Epithelial cell of prostate (primary cell): ENCODE results near the gene FRMD6.
"Not testable (repeated sequence)": the region's sequence is repeated elsewhere in the genome, so short reads cannot be mapped to it uniquely, and the experiment has no call there.

ENCODE experiments used
- DNase-seq: peaks from one replicate; pipeline ENCODE4 v3.0.0-alpha.2; 2011; ENCODE audit warnings: low read depth, low spot score
- H3K27ac ChIP-seq: fragments of 450-650 bp; 2 replicates; pipeline ENCODE4 v1.5.1; 2017; ENCODE audit warnings: mild to moderate bottlenecking

The FRMD6 gene

DNA sequence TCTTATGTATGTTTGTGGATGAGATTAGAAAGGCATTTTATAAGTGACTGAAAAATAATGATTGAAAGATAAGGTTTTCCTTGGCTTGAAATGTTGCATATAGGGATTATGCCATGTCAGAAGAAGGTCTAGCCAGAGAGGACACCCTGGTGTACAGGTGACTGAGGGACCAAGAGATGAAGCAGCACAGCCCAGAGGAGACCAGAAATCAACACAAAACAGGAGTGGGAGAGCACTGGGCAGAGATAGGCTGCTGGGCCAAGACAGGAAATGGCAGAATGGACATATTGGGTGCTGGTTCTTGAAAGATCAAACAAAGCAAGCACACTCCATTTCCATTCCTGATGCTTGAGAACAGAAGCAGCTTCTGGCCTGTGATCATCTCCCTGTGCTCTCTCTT lies 24.4 kb upstream of the FRMD6 start:
- no peak overlapping the region for H3K27ac ChIP-seq
- no peak for DNase-seq

- DNase-seq: no peak
- no peak overlapping the region for H3K27ac ChIP-seq
These were observed 23.5 kb upstream of the FRMD6 start for GRCh38 chr14:51628238-51628637.

- no peak for DNase-seq
- H3K27ac ChIP-seq: no peak overlapping the region
These were observed 20.7 kb upstream of the FRMD6 start for GRCh38 chr14:51630987-51631386.

GRCh38 chr14:51633298-51633697 lies 18.4 kb upstream of the FRMD6 start:
- DNase-seq: not testable (repeated sequence)

DNA sequence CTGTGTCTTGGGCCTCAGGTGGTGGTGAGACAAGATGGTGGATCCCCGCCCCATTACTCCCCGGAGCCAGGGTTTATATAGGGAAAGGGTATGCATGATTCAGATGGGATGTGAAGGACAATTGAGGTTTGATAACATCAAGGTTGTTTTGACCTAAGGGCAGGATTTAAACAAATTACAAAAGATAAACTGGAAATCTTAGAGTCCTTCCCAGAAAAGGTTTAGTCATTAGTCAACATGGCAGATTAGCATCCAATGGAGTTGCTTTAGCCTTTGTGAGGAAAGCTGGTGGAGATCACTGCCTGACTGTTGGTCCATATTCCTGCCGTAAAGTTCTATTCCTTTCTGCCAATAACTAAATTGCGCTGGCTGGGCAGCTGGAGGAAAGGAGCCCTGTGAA lies 15.6 kb upstream of the FRMD6 start:
- peak overlapping the region; percentile 40 for H3K27ac ChIP-seq
- no peak for DNase-seq

More at GRCh38 chr14:51633298-51633697, 18.4 kb upstream of the FRMD6 start:
- peak overlapping the region; percentile 14 for H3K27ac ChIP-seq

- H3K27ac ChIP-seq: peak overlapping the region; percentile 40
- DNase-seq: no peak
These were observed 13.4 kb upstream of the FRMD6 start for GRCh38 chr14:51638071-51638944.

GRCh38 chr14:51639668-51640316 lies 11.9 kb upstream of the FRMD6 start:
- H3K27ac ChIP-seq: no peak overlapping the region
- no peak for DNase-seq

- peak overlapping the region; percentile 79 for H3K27ac ChIP-seq
- no peak for DNase-seq
These were observed 8.6 kb upstream of the FRMD6 start for GRCh38 chr14:51643140-51643539.

DNA sequence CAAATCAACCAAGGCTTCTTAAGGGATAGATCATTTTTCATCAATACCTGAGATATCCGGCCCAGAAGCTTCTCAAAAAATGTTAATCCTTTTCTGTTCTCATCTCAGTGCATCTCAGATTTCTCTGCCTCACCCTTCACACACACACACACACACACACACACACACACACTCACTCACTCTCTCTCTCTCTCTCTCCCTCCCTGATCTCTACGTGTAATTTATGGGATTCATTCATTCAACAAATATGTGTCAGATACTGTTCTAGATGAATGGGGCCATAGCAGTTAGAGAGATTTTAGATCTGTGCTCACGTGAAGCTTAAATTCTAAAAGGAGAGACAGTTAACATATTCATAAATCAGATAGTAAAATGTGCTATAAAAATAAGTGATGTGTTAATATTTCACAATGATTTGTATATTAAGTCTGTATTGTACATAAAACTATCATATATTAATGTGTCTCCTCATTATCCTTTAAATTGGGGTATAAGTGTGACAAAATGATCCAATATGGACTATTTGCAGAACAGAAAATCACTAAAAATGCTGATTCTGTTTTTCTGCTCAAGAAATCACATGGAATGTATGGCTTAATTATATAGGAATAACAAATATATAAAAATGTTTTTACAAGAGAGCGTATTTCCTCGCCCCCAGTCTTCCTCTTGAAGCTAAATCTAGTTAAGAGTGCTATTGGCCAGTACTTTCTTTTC lies 7.3 kb upstream of the FRMD6 start:
- no peak for DNase-seq

GRCh38 chr14:51648296-51648695 lies 3.4 kb upstream of the FRMD6 start:
- peak overlapping the region; percentile 83 for H3K27ac ChIP-seq

More for the DNA sequence above, 7.3 kb upstream of the FRMD6 start:
- peak overlapping the region; percentile 79 for H3K27ac ChIP-seq

DNA sequence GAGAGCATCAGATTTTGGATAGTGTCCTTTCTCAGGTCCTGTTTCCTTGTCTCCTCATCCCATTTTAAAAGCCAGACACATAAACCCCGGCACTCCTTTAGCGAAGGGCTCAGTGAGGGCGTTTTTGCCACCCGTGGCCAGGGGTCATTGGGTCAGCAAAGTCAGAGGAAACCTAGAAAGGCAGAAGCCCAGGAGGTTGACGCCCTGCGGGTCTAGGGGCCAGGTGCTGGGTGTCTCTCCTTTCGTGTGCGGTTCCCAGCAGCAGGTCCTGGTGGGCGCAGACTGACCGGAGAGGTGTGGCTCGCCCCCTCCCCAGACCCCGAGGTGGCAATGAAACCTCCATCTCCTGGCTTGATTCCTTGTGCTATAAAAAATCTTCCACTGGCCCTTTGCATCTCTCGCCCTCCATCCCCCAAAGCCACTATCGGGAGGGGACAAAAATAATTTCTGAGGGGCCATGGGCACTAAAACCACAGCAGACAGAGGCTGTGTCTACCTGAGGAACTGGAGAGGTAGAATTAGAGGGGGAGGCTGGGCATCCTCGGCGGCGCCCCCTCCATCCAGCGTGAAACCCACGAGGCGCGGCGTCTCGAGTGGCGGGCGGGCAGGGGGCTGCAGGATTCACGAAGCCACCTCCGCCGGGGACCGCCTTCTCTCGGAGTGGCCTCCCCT lies 858 bp upstream of the FRMD6 start:
- H3K27ac ChIP-seq: peak overlapping the region; percentile 83
- no peak for DNase-seq

More at GRCh38 chr14:51648296-51648695, 3.4 kb upstream of the FRMD6 start:
- DNase-seq: no peak

GRCh38 chr14:51652168-51653078 lies 713 bp downstream of the FRMD6 start:
- no peak for DNase-seq

GRCh38 chr14:51653079-51653774 lies 1.5 kb downstream of the FRMD6 start:
- H3K27ac ChIP-seq: peak overlapping the region; percentile 83
- no peak for DNase-seq

More at GRCh38 chr14:51652168-51653078, 713 bp downstream of the FRMD6 start:
- H3K27ac ChIP-seq: peak overlapping the region; percentile 83

DNA sequence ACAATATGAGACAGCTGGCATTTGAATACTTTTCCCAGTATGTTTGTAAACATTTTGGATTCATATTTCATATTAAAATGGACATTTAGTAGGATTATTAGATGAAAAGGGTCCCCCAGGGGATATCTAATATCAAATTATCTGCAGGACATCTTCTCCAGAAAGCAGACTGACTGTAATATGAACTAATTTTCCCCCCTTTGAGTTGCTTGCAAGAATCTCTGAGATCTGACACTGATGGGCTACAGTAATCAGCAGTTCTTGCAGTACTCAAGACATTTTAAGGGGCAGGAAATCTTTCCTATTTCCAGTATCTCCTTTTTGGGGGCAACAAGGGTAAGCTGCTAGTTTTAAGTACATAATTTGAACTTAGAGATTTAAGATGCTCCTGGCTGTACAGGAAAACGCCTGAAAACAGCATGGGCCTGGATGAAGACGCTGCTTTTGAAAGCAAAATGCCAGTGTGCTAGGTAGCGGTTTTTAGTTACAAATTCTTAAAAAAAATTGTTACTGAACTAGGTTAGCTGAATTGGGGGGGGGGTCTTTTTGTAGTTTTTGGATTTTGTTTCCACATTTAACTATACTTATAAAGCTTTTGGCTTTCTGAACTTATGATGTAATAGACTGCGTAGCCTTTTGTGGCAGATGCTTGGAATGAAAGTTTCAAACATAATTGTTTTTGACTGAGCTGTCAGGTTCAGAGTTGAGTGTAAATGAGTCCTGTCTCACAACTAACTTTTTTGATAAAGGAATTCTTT lies 2.2 kb downstream of the FRMD6 start:
- H3K27ac ChIP-seq: peak overlapping the region; percentile 83
- DNase-seq: no peak

- no peak for DNase-seq
These were observed 2.8 kb downstream of the FRMD6 start for GRCh38 chr14:51654533-51654845.

GRCh38 chr14:51657762-51658161 lies 6.1 kb downstream of the FRMD6 start:
- DNase-seq: no peak
- H3K27ac ChIP-seq: peak overlapping the region; percentile 30

More at GRCh38 chr14:51654533-51654845, 2.8 kb downstream of the FRMD6 start:
- peak overlapping the region; percentile 83 for H3K27ac ChIP-seq

- DNase-seq: no peak
- peak overlapping the region; percentile 30 for H3K27ac ChIP-seq
These were observed 6.9 kb downstream of the FRMD6 start for GRCh38 chr14:51658441-51659173.
